SU-DHL-6 (cell line): ENCODE data around the gene ERGIC3.

Experiments
- H2AFZ ChIP-seq: fragments of 200-600 bp; sonication (generic); 2 replicates; pipeline ENCODE4 v1.6.1; 2014; ENCODE audit warnings: low read depth, mild to moderate bottlenecking, moderate library complexity, mixed read lengths, antibody characterized with exemption, low read length; ENCODE audit not compliant: severe bottlenecking
- H3F3A ChIP-seq: fragments of 200-600 bp; shearing (Covaris generic); 2 replicates; pipeline ENCODE4 v1.6.0; 2016; ENCODE audit warnings: antibody characterized with exemption, mild to moderate bottlenecking; ENCODE audit not compliant: insufficient read depth
- H3K27ac ChIP-seq: fragments of 200-600 bp; sonication (generic); 2 replicates; pipeline ENCODE4 v1.5.1; 2016; ENCODE audit warnings: low read depth, mild to moderate bottlenecking, low read length, moderate library complexity, mixed read lengths
- H3K27me3 ChIP-seq: fragments of 200-600 bp; sonication (generic), shearing (Covaris generic); 2 replicates; pipeline ENCODE4 v1.6.0; 2014; ENCODE audit warnings: mild to moderate bottlenecking, low read length
- H3K36me3 ChIP-seq: fragments of 200-600 bp; sonication (generic); 2 replicates; pipeline ENCODE4 v1.6.1; 2014; ENCODE audit warnings: mild to moderate bottlenecking, low read length, mixed read lengths
- H3K4me2 ChIP-seq: fragments of 300-600, 200-600 bp; shearing (Covaris generic), sonication (generic); 2 replicates; pipeline ENCODE4 v1.6.0; 2014; ENCODE audit warnings: low read length, low read depth, mild to moderate bottlenecking; ENCODE audit not compliant: poor library complexity, severe bottlenecking
- H3K4me3 ChIP-seq: fragments of 200-600 bp; sonication (generic); 2 replicates; pipeline ENCODE4 v1.5.1; 2014; ENCODE audit warnings: antibody characterized with exemption, low read length, mild to moderate bottlenecking, mixed read lengths; ENCODE audit not compliant: insufficient read depth, poor library complexity, severe bottlenecking
- H3K79me2 ChIP-seq: fragments of 200-600 bp; sonication (generic); 2 replicates; pipeline ENCODE4 v1.6.1; 2014; ENCODE audit warnings: mild to moderate bottlenecking, low read length, moderate library complexity; ENCODE audit not compliant: insufficient read depth
- H3K9ac ChIP-seq: fragments of 200-600 bp; sonication (generic); 2 replicates; pipeline ENCODE4 v1.7.0; 2014; ENCODE audit warnings: mild to moderate bottlenecking, low read length
- H3K9me2 ChIP-seq: fragments of 200-600 bp; sonication (generic); replicated peaks from 2 replicates; pipeline ENCODE4 v1.6.1; 2014; ENCODE audit warnings: low read length; ENCODE audit not compliant: insufficient read depth
- H3K9me3 ChIP-seq: fragments of 200-600 bp; sonication (generic); 2 replicates; pipeline ENCODE4 v1.6.1; 2014; ENCODE audit warnings: low read length, mixed read lengths; ENCODE audit not compliant: insufficient read depth
- H4K20me1 ChIP-seq: fragments of 200-600 bp; sonication (generic); 2 replicates; pipeline ENCODE4 v1.6.1; 2014; ENCODE audit warnings: low read depth, mild to moderate bottlenecking, antibody characterized with exemption, low read length, moderate library complexity, mixed read lengths
- CTCF ChIP-seq: fragments of 200-600 bp; sonication (generic); IDR thresholded peaks from one replicate; pipeline ENCODE4 v1.5.1; 2017; ENCODE audit warnings: antibody characterized with exemption, mild to moderate bottlenecking, low read length, moderate library complexity; ENCODE audit not compliant: insufficient read depth, poor library complexity, severe bottlenecking
- EZH2phosphoT487 ChIP-seq: fragments of 200-600 bp; sonication (generic), shearing (Covaris generic); conservative IDR thresholded peaks from 2 replicates; pipeline ENCODE4 v1.6.1; 2018; ENCODE audit warnings: mild to moderate bottlenecking, antibody characterized with exemption, low read length, moderate library complexity, mixed read lengths

Gene ERGIC3

GRCh38 chr20:35562541-35563110, 20.7 kb downstream of the ERGIC3 start:
- Histone ChIP-seq H3K27me3 (no peaks in the 10 kb centered on the region), H3K9me3 (no peaks in the 10 kb centered on the region), H3K27ac (no peak overlapping the region), H3K4me3 (no peak overlapping the region), H3K9ac (no peak overlapping the region), H3K79me2 (no peaks in the 10 kb centered on the region), H3K9me2 (no peaks in the 10 kb centered on the region), H3K36me3 (no peaks in the 10 kb centered on the region), H3K4me2 (no peak overlapping the region), H4K20me1 (no peaks in the 10 kb centered on the region), H3F3A (no peaks in the 10 kb centered on the region), H2AFZ (no peak overlapping the region)
- TF ChIP-seq EZH2phosphoT487, result no peak
- TF ChIP-seq CTCF, result no peak

- H3K27ac ChIP-seq, result no peak overlapping the region
- H3K79me2 ChIP-seq, result no peaks in the 10 kb centered on the region
- H3K4me3 ChIP-seq, result no peak overlapping the region
- no peak overlapping the region for H3K9ac ChIP-seq
- no peaks in the 10 kb centered on the region for H3K27me3 ChIP-seq
- H3K4me2 ChIP-seq, result no peak overlapping the region
- no peak overlapping the region for H2AFZ ChIP-seq
- no peak for TF ChIP-seq EZH2phosphoT487
- TF ChIP-seq CTCF, result no peak
- H3F3A ChIP-seq, result no peaks in the 10 kb centered on the region
- no peaks in the 10 kb centered on the region for H3K9me3 ChIP-seq
- no peaks in the 10 kb centered on the region for H3K9me2 ChIP-seq
- no peaks in the 10 kb centered on the region for H3K36me3 ChIP-seq
- no peaks in the 10 kb centered on the region for H4K20me1 ChIP-seq
Observed at GRCh38 chr20:35563834-35564233, 22.0 kb downstream of the ERGIC3 start.

GRCh38 chr20:35564905-35565304, 23.0 kb downstream of the ERGIC3 start:
- Histone ChIP-seq H3K9me2 (no peaks in the 10 kb centered on the region), H3K79me2 (no peaks in the 10 kb centered on the region), H3K27ac (no peak overlapping the region), H3K9me3 (no peaks in the 10 kb centered on the region), H3K36me3 (no peaks in the 10 kb centered on the region), H2AFZ (no peak overlapping the region), H3K4me2 (no peak overlapping the region), H3K27me3 (no peaks in the 10 kb centered on the region), H3K4me3 (no peak overlapping the region), H4K20me1 (no peaks in the 10 kb centered on the region), H3K9ac (no peak overlapping the region), H3F3A (no peaks in the 10 kb centered on the region)
- TF ChIP-seq EZH2phosphoT487, result no peak
- no peak for TF ChIP-seq CTCF

- no peak overlapping the region for H2AFZ ChIP-seq
- H3K9me3 ChIP-seq, result no peaks in the 10 kb centered on the region
- no peaks in the 10 kb centered on the region for H3K79me2 ChIP-seq
- H3K27me3 ChIP-seq, result no peaks in the 10 kb centered on the region
- no peak overlapping the region for H3K4me3 ChIP-seq
- no peaks in the 10 kb centered on the region for H3F3A ChIP-seq
- no peak overlapping the region for H3K9ac ChIP-seq
- H3K36me3 ChIP-seq, result no peaks in the 10 kb centered on the region
- H3K9me2 ChIP-seq, result no peaks in the 10 kb centered on the region
- no peak overlapping the region for H3K4me2 ChIP-seq
- TF ChIP-seq CTCF (no peak), EZH2phosphoT487 (no peak)
- H3K27ac ChIP-seq, result no peak overlapping the region
- no peaks in the 10 kb centered on the region for H4K20me1 ChIP-seq
Observed at GRCh38 chr20:35568645-35569044, 26.8 kb downstream of the ERGIC3 start.
